Measurements from ENCODE around the gene DDR2.
"Not testable (repeated sequence)": the region's sequence is repeated elsewhere in the genome, so short reads cannot be mapped to it uniquely, and the experiment has no call there.

The DDR2 gene

DNA sequence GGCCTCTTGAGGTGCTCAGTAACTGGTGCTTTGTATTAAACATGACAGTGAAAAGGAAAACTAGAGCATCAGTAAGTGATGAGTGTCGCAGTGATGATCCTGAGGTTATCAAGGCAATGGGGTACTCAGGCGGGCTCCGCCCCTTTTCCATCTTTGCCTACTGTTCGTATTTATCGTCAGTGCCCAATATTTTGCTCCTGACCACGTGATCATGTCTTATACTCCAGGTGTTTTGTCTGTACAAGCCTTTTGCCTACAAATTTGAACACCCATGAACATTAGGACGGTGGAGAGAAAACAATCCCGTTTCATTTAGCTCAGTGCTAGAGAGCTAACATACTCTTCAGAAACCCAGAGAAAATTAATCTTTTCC is 158.7 kb downstream of the DDR2 start:
- peaks cover 14% of the 10 kb centered on the region for H3K36me3 Mint-ChIP-seq (ENCODE audit: low read depth)
- H3K27me3 Mint-ChIP-seq; intact Hi-C loops (cut with micrococcal nuclease); H3K9me3 Mint-ChIP-seq; H3K4me1 Mint-ChIP-seq (ENCODE audit: low read depth): not testable (repeated sequence)
- peak overlapping the region; percentile 86 for H3K4me3 Mint-ChIP-seq
- H3K27ac Mint-ChIP-seq: peak overlapping the region; percentile 92

DNA sequence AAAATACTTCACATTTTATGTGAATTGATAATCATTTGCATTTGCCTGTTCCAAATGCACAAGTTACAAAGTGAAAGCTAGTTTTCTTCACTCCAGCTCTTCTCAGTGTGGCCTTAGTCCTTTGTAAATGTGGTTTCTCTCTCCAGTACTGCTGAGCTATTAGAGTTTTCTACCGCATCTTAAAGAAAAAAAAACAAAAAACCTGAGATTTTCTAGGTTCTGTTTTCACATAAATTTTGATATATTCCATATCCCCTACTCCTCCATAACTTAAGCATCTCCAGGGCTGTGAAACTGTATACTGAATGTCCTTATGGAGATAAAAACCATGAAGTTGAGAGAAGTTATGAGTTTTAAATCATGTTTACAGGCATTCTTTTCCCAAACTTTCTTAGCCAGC is 162.0 kb downstream of the DDR2 start:
- H3K9me3 Mint-ChIP-seq; intact Hi-C loops (cut with micrococcal nuclease); H3K27me3 Mint-ChIP-seq; H3K4me1 Mint-ChIP-seq (ENCODE audit: low read depth); H3K27ac Mint-ChIP-seq; H3K4me3 Mint-ChIP-seq: not testable (repeated sequence)
- H3K36me3 Mint-ChIP-seq (ENCODE audit: low read depth): peaks cover 44% of the 10 kb centered on the region

DNA sequence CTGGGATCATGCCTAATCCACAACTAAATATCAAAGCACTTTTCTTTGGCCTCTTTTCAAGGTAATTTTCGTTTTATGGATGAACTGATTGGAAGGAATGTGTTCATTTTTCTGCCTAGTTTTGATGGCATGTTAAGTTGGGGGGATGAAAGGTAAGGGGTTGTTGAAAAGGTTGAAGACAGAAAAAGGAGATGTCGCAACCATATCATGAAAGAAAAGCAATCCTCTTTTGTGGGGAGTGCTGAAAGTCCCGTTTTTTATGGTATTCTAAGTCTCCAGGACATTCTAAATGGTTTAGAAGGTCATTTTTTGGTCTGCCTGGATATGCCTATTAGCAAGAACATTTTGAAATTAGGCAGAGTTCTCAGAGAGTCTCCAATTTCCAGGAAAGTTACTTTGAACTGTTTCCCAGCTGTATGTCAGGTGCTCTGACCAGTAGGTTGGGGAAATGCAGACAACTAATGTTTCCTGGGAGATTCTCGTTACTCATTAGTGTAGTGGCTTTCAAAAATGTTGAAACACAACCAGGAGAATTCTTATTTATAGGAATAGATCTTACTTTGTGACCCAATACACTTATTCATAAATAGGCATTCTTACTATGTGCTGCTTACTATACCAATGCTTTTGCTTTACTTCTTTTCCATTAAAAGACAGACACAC is 164.5 kb downstream of the DDR2 start:
- H3K4me3 Mint-ChIP-seq; H3K27ac Mint-ChIP-seq; H3K9me3 Mint-ChIP-seq; intact Hi-C loops (cut with micrococcal nuclease); H3K4me1 Mint-ChIP-seq (ENCODE audit: low read depth); H3K27me3 Mint-ChIP-seq: not testable (repeated sequence)
- H3K36me3 Mint-ChIP-seq (ENCODE audit: low read depth): peaks cover 68% of the 10 kb centered on the region

DNA sequence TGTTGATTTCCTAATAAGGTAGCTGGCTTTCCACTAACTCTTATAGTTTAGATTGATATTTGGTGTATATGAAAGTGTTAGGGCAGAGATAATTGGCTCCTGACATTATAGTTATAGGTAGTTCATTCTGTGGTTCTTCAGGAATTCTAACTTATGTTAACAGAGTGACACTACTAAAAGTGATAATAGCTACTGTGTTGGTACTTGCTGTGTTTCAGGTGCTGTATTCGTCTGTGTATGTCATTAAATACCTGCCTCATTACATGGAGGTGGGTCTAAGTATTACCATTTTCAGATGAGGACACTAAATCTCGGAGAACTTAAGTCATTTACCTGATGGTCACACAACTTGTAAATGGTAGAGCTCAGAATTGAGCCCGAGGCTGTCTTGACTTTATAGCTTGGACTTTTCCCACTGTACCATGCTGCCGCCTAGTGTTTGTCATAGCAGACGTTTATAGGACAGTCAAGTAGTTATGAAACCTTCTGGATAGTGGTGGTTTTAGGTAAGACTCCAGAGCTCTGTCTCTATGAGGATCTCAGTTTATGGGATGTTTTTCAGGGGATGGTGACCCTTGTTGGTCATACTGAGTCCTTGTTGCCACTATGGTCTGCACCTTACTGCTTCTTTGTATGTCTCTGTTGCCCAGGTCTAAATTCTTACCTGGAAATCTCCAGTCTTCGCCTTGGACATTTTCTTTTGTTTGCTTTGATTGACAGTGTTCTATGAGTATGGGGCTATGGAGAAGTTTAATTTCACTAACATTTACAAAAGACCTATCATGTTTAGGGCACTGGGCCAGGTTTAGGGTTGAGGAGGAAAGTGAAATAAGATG is 167.9 kb downstream of the DDR2 start:
- intact Hi-C loops (cut with micrococcal nuclease): loop anchor here (5.0 kb wide), 1 partner anchor 743 kb away; no protein-coding TSS in a partner anchor

DNA sequence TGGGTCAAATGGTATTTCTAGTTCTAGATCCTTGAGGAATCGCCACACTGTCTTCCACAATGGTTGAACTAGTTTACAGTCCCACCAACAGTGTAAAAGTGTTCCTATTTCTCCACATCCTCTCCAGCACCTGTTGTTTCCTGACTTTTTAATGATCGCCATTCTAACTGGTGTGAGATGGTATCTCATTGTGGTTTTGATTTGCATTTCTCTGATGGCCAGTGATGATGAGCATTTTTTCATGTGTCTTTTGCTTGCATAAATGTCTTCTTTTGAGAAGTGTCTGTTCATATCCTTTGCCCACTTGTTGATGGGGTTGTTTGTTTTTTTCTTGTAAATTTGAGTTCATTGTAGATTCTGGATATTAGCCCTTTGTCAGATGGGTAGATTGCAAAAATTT is 175.2 kb downstream of the DDR2 start:
- peaks cover 83% of the 10 kb centered on the region for H3K36me3 Mint-ChIP-seq (ENCODE audit: low read depth)
- H3K4me3 Mint-ChIP-seq; H3K27ac Mint-ChIP-seq; intact Hi-C loops (cut with micrococcal nuclease); H3K4me1 Mint-ChIP-seq (ENCODE audit: low read depth); H3K27me3 Mint-ChIP-seq; H3K9me3 Mint-ChIP-seq: not testable (repeated sequence)

More for the DNA sequence above, 167.9 kb downstream of the DDR2 start:
- not testable (repeated sequence) for H3K27me3 Mint-ChIP-seq; H3K4me3 Mint-ChIP-seq; H3K4me1 Mint-ChIP-seq (ENCODE audit: low read depth); H3K9me3 Mint-ChIP-seq; H3K27ac Mint-ChIP-seq
- H3K36me3 Mint-ChIP-seq (ENCODE audit: low read depth): peaks cover 82% of the 10 kb centered on the region

DNA sequence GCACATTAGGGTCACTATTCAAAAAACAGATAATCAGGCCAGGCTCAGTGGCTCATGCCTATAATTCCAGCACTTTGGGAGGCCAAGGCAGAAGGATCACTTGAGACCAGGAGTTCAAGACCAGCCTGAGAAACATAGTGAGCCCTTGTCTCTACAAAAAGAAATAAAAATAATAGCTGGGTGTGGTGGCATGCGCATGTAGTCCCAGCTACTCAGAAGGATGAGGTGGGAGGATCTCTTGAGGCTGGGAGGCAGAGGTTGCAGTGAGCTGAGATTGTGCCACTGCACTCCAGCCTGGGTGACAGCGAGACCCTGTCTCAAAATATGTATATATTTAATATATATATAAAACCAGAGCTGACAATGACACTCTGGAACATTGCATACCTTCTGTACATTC is 180.1 kb downstream of the DDR2 start:
- H3K27me3 Mint-ChIP-seq; H3K4me1 Mint-ChIP-seq (ENCODE audit: low read depth); H3K9me3 Mint-ChIP-seq; intact Hi-C loops (cut with micrococcal nuclease); H3K4me3 Mint-ChIP-seq; H3K27ac Mint-ChIP-seq: not testable (repeated sequence)
- H3K36me3 Mint-ChIP-seq (ENCODE audit: low read depth): peaks cover 43% of the 10 kb centered on the region

DNA sequence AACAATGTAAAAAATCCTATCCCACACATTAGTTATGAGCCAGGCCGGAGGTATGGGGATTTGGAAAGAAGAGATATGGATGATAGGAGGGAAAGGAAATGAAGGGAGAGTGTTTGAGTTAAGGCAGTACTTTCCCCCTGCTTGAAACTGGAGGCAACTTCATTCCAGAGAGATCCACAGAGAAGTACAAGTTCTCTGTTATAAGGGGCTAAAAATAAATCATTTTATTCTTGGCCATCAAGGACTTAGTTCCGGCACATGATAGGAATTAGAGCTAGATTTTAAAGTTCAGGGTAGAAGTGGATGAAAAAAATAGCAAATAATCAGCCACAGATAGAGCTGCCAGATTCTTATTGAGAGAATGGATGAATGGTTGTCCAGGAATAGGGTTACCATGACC is 185.9 kb downstream of the DDR2 start:
- peaks cover 22% of the 10 kb centered on the region for H3K27me3 Mint-ChIP-seq
- H3K36me3 Mint-ChIP-seq (ENCODE audit: low read depth); H3K4me1 Mint-ChIP-seq (ENCODE audit: low read depth); H3K9me3 Mint-ChIP-seq; intact Hi-C loops (cut with micrococcal nuclease); H3K4me3 Mint-ChIP-seq; H3K27ac Mint-ChIP-seq: not testable (repeated sequence)

DNA sequence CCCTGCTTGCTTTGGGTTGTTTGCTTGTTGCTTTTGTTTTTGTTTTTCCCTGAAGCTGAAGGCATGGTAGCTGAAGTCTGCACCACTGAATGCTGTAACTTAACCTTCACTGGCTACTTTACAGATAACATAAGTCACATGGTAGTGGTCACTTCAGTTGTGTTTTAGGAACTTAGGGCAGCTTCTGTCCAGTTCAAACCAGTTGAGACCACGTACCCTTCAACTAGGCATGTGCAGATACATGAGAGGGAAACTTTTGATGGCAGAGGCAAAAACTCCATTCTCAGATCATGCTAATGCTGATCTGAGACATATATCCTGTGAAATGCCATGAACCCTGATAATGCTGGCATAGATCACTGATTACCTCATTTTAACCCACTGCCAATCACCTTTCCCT is 186.4 kb downstream of the DDR2 start:
- H3K9me3 Mint-ChIP-seq; H3K4me3 Mint-ChIP-seq; intact Hi-C loops (cut with micrococcal nuclease); H3K36me3 Mint-ChIP-seq (ENCODE audit: low read depth); H3K27ac Mint-ChIP-seq; H3K4me1 Mint-ChIP-seq (ENCODE audit: low read depth): not testable (repeated sequence)
- peaks cover 25% of the 10 kb centered on the region for H3K27me3 Mint-ChIP-seq

DNA sequence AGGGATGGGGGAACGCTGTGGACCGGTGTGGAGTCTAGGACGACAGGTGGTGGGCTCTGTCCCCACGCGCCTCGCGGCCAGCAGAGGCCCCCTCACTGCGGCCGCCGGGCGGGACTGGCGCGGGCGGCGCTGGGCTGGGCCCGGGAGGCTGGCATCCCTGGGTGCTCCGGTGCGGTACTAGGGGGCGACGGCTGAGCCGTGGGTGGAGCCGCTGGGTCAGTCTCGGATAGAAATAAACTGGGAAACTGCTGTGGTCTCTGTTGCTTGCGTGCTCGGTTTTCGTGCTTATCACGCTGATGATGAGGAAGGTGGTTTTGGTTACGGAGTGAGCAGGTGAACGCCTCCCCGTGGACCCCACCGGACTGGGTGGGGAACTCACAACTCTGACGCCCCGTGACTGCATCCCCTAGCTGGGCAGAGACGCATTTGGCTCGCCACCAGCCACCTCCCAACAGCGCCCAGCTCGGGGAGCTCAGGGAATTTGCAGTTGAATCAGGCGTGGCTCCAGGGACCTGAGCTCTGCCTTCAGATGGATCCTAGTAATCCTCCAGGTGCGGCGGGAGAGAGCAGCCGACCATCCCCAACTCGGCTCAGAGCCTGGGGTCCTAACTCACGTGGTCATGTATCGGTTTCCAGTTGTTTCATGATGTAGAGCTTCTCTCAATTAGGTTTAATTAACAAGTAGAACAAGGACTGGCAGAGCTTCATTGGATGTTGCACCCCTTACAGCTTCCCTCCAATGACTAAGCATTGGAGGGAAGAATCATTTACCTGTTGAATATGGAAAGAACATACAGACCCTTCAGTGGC is 190.3 kb downstream of the DDR2 start:
- H3K9me3 Mint-ChIP-seq: no peaks in the 10 kb centered on the region
- H3K4me1 Mint-ChIP-seq (ENCODE audit: low read depth): peaks cover 9% of the 10 kb centered on the region
- H3K27me3 Mint-ChIP-seq: peaks cover 40% of the 10 kb centered on the region
- no peak overlapping the region for H3K4me3 Mint-ChIP-seq
- no peaks in the 10 kb centered on the region for H3K36me3 Mint-ChIP-seq (ENCODE audit: low read depth)
- intact Hi-C loops (cut with micrococcal nuclease): no loop called here
- no peak overlapping the region for H3K27ac Mint-ChIP-seq

DNA sequence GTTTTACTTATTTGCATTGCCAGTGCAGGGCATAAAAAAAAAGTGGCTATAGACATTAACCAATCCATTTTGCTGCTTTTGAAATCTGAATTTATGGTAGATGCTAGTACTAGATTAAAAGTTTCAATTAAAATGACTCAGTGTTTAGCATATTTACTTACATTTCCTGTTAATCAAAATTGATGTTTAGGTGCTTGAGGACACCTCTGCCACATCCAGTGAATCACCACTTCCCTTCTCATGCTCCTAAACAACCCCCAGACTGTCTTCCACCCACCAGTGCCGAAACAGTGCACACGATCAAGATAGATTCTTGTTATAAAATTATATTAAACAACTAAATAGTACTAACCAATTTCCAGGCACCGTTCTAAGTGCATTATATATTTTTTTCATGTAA is 191.0 kb downstream of the DDR2 start:
- Mint-ChIP-seq H3K36me3 (ENCODE audit: low read depth) (no peaks in the 10 kb centered on the region), H3K27ac (no peak overlapping the region), H3K4me3 (no peak overlapping the region), H3K9me3 (no peaks in the 10 kb centered on the region), H3K27me3 (peaks cover 40% of the 10 kb centered on the region), H3K4me1 (ENCODE audit: low read depth) (peaks cover 9% of the 10 kb centered on the region)
- intact Hi-C loops (cut with micrococcal nuclease): no loop called here

DNA sequence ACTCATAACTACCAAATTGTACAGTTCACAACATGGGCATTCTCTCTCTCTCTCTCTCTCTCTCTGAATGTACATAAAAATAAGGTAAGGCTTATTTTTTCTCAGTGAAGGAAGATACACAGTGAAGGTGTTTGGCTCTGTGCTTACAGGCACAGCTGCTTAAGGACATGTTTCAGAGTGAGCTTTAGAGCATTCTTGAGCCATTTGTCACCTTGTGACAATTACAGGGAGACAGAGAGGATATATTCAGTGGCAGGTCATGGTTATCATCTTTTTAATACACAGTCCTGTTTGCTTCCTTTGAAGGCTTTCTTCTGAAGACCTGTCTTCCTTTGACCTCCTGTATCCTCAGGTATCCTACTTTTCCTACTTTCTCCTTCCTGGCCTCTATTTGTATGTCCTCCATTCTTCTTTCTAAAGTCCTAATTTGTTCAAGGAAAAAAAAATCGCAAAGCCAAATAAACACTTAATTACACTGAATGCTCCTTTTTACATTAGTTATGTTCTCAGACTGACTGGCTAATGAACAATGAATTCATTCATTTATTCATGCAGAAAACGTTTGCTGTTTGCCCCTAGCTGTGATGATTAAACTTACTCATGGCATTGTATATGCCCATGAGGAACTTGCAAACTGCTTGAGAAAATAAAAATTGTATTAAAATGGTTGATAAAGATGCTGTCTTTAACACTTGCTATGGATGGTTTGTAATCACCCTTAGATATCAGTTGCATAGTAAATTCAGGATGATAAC is 191.7 kb downstream of the DDR2 start:
- Mint-ChIP-seq H3K36me3 (ENCODE audit: low read depth) (no peaks in the 10 kb centered on the region), H3K4me1 (ENCODE audit: low read depth) (peaks cover 9% of the 10 kb centered on the region), H3K27me3 (peaks cover 40% of the 10 kb centered on the region), H3K4me3 (no peak overlapping the region), H3K9me3 (peaks cover under 1% of the 10 kb centered on the region), H3K27ac (no peak overlapping the region)
- intact Hi-C loops (cut with micrococcal nuclease): no loop called here

DNA sequence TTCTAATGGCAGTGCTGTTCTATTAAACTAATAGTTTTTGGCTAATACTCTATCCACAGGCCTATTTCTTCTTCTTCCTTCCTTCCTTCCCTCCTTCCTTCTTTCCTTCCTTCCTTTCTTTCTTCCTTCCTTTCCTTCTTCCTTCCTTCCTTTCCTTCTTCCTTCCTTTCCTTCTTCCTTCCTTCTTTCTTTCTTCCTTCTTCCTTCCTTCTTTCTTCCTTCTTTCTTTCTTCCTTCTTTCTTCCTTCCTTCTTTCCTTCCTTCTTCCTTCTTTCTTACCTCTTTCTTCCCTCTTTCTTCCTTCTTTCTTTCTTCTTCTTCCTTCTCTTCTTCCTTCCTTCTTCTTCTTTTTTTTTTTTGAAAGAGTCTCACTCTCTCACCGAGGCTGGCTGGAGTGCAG is 197.0 kb downstream of the DDR2 start:
- H3K27ac Mint-ChIP-seq: no peak overlapping the region
- H3K4me1 Mint-ChIP-seq (ENCODE audit: low read depth): no peaks in the 10 kb centered on the region
- H3K36me3 Mint-ChIP-seq (ENCODE audit: low read depth): no peaks in the 10 kb centered on the region
- peaks cover 9% of the 10 kb centered on the region for H3K27me3 Mint-ChIP-seq
- no peak overlapping the region for H3K4me3 Mint-ChIP-seq
- H3K9me3 Mint-ChIP-seq: peaks cover 10% of the 10 kb centered on the region
- intact Hi-C loops (cut with micrococcal nuclease): no loop called here

DNA sequence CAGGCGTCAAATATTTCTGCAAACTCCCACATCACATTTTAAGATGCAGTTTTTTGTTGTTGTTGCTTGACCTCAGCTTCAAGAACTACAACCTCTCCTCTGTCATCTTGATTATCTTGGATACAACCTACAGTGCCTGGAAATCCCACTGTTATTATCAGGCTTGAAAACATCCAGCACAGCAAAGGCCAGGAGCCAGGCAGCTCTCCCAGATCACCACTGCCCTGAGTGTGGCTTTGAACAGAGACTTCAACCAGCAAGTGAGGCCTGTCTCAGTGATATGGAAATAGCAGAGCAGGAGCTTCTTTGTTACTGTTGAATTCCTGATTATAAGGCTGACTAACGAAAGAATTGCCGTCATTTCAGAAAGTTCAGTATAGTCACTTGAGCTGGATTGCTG is 200.2 kb downstream of the DDR2 start:
- H3K4me1 Mint-ChIP-seq (ENCODE audit: low read depth): no peaks in the 10 kb centered on the region
- no peak overlapping the region for H3K4me3 Mint-ChIP-seq
- no peak overlapping the region for H3K27ac Mint-ChIP-seq
- no peaks in the 10 kb centered on the region for H3K36me3 Mint-ChIP-seq (ENCODE audit: low read depth)
- no peaks in the 10 kb centered on the region for H3K27me3 Mint-ChIP-seq
- peaks cover 10% of the 10 kb centered on the region for H3K9me3 Mint-ChIP-seq
- intact Hi-C loops (cut with micrococcal nuclease): no loop called here

Measured in dendritic cell treated with granulocyte-macrophage colony-stimulating factor and Interleukin-4, amounts not matched to agents 40 ng/mL and 50 ng/mL, for 4 days (primary cell).